ENCODE results near the gene GCNA.
"Not testable (repeated sequence)": the region's sequence is repeated elsewhere in the genome, so short reads cannot be mapped to it uniquely, and the experiment has no call there.

GCNA gene

DNA sequence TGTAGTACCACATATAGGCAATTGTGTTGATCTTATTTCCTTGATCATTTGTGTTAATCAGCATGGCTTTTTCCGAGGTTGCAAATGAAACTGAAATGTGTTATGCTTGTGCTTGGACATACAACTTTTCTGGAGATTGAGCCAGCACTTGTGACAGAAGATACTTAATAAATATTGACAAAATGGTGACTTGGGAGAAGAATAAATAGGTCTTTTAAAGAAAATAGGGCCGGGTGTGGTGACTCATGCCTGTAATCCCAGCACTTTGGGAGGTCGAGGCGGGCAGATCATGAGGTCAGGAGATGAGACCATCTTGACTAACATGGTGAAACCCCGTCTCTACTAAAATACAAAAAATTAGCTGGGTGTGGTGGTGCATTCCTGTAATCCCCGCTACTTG is 18.5 kb upstream of the GCNA start:
- not testable (repeated sequence) for DNase-seq (ENCODE audit: low read depth, low spot score); H3K9me3 ChIP-seq (ENCODE audit: control insufficient read depth, insufficient read depth, low read length); H3K4me1 ChIP-seq (ENCODE audit: control insufficient read depth, insufficient read depth, low read length); H3K4me3 ChIP-seq (ENCODE audit: low read length); H3K27me3 ChIP-seq (ENCODE audit: control insufficient read depth, insufficient read depth, low read length); H3K27ac ChIP-seq (ENCODE audit: low read length); H3K36me3 ChIP-seq (ENCODE audit: control insufficient read depth, insufficient read depth, low read length)
- no CpG with 5 or more reads among the region's 6 CpGs for WGBS (ENCODE audit: insufficient coverage, insufficient read length)

DNA sequence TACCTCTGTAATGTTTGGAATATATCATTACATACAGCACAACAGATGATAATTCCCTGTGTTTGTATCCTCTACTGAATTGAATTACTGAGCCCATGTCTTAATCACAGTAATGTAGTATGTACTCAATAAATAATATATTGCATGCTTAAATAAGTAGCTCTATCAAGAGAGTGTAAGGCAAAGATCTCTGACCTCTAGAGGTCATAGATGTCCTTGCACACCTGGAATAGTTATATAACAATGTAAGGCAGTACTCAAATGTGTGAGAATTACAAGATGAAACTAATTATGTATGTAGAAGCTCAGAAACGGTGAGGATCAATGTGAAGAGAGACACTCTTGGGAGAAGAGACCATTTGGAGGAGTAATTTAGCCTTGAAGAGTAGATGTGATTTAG is 14.3 kb upstream of the GCNA start:
- Histone ChIP-seq H3K9me3 (ENCODE audit: control insufficient read depth, insufficient read depth, low read length) (no peaks in the 10 kb centered on the region), H3K4me3 (ENCODE audit: low read length) (no peak overlapping the region), H3K36me3 (ENCODE audit: control insufficient read depth, insufficient read depth, low read length) (peaks cover 11% of the 10 kb centered on the region; the same call in 1 of the 2 replicates), H3K4me1 (ENCODE audit: control insufficient read depth, insufficient read depth, low read length) (no peaks in the 10 kb centered on the region), H3K27ac (ENCODE audit: low read length) (no peak overlapping the region), H3K27me3 (ENCODE audit: control insufficient read depth, insufficient read depth, low read length) (no peaks in the 10 kb centered on the region)
- no peak for DNase-seq (ENCODE audit: low read depth, low spot score)
- no CpG with 5 or more reads among the region's 1 CpG for WGBS (ENCODE audit: insufficient coverage, insufficient read length)

DNA sequence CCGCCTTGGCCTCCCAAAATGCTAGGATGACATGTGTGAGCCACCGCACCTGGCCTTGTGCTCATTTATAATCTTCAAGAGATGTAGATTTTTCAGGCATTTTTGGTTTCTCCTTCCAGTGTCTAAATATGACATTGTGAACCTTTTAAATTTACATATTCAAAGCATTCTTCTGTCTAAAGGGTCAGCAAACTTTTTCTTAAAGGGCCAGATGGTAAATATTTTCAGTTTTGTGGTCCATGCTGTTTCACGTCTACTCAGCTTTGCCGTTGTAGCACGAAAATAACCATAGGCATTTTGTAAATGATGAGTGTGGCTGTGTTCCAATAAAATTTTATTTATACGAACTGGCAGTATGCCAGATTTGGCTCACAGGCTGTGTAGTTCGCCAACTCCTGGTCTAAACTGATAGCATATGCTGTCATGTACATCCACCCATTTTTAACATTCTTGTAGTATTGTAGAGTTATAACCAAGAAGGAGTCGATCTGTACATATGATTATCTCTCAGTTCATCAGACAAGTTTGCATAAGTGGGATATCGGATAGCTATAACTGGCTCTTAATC is 12.7 kb upstream of the GCNA start:
- WGBS (ENCODE audit: insufficient coverage, insufficient read length) = no CpG with 5 or more reads among the region's 9 CpGs
- H3K36me3 ChIP-seq (ENCODE audit: control insufficient read depth, insufficient read depth, low read length) = peaks cover 11% of the 10 kb centered on the region; the same call in 1 of the 2 replicates

DNA sequence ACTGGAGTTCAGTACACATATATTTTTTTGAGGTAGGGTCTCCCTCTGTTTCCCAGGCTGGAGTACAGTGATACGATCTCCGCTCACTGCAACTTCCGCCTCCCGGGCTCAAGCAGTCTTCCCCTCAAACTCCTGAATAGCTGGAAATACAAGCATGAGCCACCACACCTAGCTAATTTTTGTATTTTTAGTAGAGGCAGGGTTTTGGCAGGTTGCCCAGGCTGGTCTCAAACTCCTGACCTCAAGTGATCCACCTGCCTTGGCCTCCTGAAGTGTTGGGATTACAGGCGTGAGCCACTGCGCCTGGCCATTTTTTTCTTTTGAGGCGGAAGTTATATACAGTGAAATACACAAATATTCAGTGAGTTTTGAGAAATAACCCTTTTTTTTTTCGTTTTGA is 6.8 kb upstream of the GCNA start:
- not testable (repeated sequence) for H3K36me3 ChIP-seq (ENCODE audit: control insufficient read depth, insufficient read depth, low read length); H3K9me3 ChIP-seq (ENCODE audit: control insufficient read depth, insufficient read depth, low read length); H3K27me3 ChIP-seq (ENCODE audit: control insufficient read depth, insufficient read depth, low read length); H3K4me1 ChIP-seq (ENCODE audit: control insufficient read depth, insufficient read depth, low read length); DNase-seq (ENCODE audit: low read depth, low spot score); H3K4me3 ChIP-seq (ENCODE audit: low read length); H3K27ac ChIP-seq (ENCODE audit: low read length)
- WGBS (ENCODE audit: insufficient coverage, insufficient read length) = no CpG with 5 or more reads among the region's 8 CpGs

More for the DNA sequence above, 12.7 kb upstream of the GCNA start:
- Histone ChIP-seq H3K9me3 (ENCODE audit: control insufficient read depth, insufficient read depth, low read length) (no peaks in the 10 kb centered on the region), H3K4me1 (ENCODE audit: control insufficient read depth, insufficient read depth, low read length) (no peaks in the 10 kb centered on the region), H3K27me3 (ENCODE audit: control insufficient read depth, insufficient read depth, low read length) (no peaks in the 10 kb centered on the region), H3K4me3 (ENCODE audit: low read length) (no peak overlapping the region), H3K27ac (ENCODE audit: low read length) (no peak overlapping the region)
- no peak for DNase-seq (ENCODE audit: low read depth, low spot score)

DNA sequence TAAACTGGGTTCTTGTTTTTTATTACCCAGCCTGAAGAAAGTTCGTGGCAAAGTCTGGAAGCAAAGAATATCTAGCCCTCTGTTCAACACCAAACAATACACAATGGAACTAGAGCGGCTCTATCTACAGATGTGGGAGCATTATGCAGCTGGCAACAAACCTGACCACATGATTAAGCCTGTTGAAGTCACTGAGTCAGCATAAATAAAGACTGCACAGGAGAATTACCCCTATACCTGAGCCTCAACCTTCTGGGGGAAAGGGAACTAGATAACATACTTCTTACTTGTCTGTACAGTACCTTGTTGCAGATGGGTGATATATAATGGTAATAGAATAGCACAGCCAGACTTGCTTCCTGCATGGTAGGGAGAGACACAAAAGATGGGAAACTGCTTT is 4.6 kb upstream of the GCNA start:
- H3K27me3 ChIP-seq (ENCODE audit: control insufficient read depth, insufficient read depth, low read length) = no peaks in the 10 kb centered on the region
- no peaks in the 10 kb centered on the region for H3K4me1 ChIP-seq (ENCODE audit: control insufficient read depth, insufficient read depth, low read length)
- DNase-seq (ENCODE audit: low read depth, low spot score) = no peak
- no peak overlapping the region for H3K4me3 ChIP-seq (ENCODE audit: low read length)
- H3K27ac ChIP-seq (ENCODE audit: low read length) = no peak overlapping the region
- H3K36me3 ChIP-seq (ENCODE audit: control insufficient read depth, insufficient read depth, low read length) = peaks cover 3% of the 10 kb centered on the region; the same call in 1 of the 2 replicates
- H3K9me3 ChIP-seq (ENCODE audit: control insufficient read depth, insufficient read depth, low read length) = no peaks in the 10 kb centered on the region
- WGBS (ENCODE audit: insufficient coverage, insufficient read length) = no CpG with 5 or more reads among the region's 2 CpGs

DNA sequence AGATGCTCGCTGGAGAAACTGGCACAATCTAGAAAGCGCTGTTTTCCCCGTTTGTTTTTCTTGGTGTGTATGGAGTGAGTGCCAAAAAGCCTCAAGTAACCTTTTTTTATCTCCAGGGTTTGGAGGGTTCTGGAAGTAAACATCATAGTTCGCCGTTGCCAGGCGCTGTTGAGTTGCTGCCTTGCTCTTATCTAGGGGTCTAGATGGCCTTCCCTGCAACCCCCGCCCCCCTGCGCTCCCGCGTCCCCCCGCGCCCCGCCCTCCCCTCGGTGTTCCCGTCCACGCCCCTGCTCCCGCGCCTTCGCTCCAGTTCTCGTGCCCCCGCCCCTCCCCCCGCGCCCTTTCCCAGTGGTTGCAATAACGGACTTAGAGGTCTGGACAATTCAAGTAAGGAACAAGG is 555 bp upstream of the GCNA start:
- no peak for DNase-seq (ENCODE audit: low read depth, low spot score)
- H3K4me3 ChIP-seq (ENCODE audit: low read length) = no peak overlapping the region
- H3K9me3 ChIP-seq (ENCODE audit: control insufficient read depth, insufficient read depth, low read length) = no peaks in the 10 kb centered on the region
- H3K27ac ChIP-seq (ENCODE audit: low read length) = no peak overlapping the region
- H3K36me3 ChIP-seq (ENCODE audit: control insufficient read depth, insufficient read depth, low read length) = peaks cover 3% of the 10 kb centered on the region; the same call in 1 of the 2 replicates
- no CpG with 5 or more reads among the region's 24 CpGs for WGBS (ENCODE audit: insufficient coverage, insufficient read length)
- no peaks in the 10 kb centered on the region for H3K27me3 ChIP-seq (ENCODE audit: control insufficient read depth, insufficient read depth, low read length)
- H3K4me1 ChIP-seq (ENCODE audit: control insufficient read depth, insufficient read depth, low read length) = peaks cover 2% of the 10 kb centered on the region

DNA sequence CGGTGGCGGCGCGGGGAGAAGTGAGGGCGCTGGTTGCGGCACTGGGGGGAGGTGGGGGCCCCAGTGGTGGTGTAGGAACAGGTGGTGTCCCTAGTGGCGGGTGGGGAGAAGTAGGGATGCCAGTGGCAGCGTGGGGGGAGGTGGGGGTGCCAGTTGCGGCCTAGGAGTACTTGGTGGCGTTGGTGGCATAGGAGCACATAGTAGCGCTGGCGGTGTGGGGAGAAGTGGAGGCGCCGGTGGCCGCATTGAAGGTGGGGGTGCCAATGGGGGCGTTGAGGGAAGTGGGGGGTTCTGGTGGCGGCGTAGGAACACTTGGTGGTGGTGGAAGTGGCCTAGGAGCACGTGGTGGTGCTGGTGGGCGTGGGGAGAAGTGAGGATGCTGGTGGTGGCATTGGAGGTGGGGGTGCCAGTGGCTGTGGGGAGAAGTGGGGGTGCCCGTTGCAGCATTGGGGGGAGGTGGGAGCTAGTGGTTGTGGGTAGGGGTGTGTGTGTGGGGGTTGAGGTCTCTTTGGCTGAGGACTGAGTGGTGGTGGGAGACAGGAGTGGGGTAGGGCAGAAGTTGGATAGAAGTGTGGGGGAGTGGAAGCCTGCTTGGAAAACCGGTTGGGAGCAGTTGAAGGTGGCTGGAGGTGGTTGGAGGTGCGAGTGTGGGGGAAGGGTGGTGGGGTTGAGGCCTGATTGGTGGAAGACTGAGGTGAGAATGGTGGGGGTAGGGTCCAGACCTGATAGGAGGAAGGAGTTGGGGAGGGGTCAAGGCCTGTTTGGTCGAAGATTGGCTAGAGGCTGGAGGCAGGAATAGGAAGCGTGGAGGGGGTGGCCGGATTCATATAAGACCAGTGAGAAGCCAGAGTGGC is 1.1 kb downstream of the GCNA start:
- Histone ChIP-seq H3K4me1 (ENCODE audit: control insufficient read depth, insufficient read depth, low read length) (peaks cover 2% of the 10 kb centered on the region), H3K9me3 (ENCODE audit: control insufficient read depth, insufficient read depth, low read length) (no peaks in the 10 kb centered on the region), H3K36me3 (ENCODE audit: control insufficient read depth, insufficient read depth, low read length) (no peaks in the 10 kb centered on the region), H3K4me3 (ENCODE audit: low read length) (no peak overlapping the region), H3K27me3 (ENCODE audit: control insufficient read depth, insufficient read depth, low read length) (no peaks in the 10 kb centered on the region), H3K27ac (ENCODE audit: low read length) (no peak overlapping the region)
- no peak for DNase-seq (ENCODE audit: low read depth, low spot score)
- WGBS (ENCODE audit: insufficient coverage, insufficient read length) = no CpG with 5 or more reads among the region's 26 CpGs

DNA sequence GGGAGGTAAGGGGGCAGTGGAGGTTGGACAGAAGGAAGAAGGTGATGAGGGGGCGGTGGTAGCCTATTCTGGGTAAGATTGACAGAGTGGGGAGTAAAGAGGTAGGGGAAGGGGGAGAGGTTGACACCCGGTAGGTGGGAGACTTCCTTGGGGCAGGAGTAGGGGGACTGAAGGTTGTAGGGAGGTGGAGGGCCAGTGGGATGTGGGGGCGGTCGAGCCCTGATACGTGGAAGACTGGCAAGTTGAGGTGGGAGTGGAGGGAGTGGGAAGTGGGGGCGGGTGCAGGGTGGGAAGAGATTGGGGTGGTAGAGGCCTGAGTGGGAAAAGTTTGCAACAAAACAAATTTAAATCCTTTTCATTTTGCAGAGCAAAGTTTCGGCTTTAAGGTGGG is 1.7 kb downstream of the GCNA start:
- Histone ChIP-seq H3K27ac (ENCODE audit: low read length) (no peak overlapping the region), H3K4me1 (ENCODE audit: control insufficient read depth, insufficient read depth, low read length) (peaks cover 2% of the 10 kb centered on the region), H3K27me3 (ENCODE audit: control insufficient read depth, insufficient read depth, low read length) (no peaks in the 10 kb centered on the region), H3K9me3 (ENCODE audit: control insufficient read depth, insufficient read depth, low read length) (no peaks in the 10 kb centered on the region), H3K36me3 (ENCODE audit: control insufficient read depth, insufficient read depth, low read length) (no peaks in the 10 kb centered on the region), H3K4me3 (ENCODE audit: low read length) (no peak overlapping the region)
- no peak for DNase-seq (ENCODE audit: low read depth, low spot score)
- no CpG with 5 or more reads among the region's 7 CpGs for WGBS (ENCODE audit: insufficient coverage, insufficient read length)

DNA sequence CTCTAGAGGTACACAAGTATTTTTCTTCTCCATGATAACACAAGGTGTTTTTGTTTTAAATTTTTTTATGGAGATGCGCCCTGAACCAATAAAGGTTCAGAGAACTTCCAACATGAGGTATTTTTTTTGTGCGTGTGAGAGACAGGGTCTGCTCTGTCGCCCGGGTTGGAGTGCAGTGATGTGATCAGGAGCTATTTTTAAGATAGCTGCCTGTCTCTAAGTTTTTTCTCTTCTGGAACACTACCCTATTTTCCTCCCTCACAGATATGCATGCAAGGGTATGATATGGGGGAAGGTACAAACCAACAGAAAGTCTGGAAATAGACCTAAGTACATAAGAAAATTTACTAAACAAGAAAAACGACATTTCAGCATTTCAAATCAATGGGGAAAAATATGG is 3.0 kb downstream of the GCNA start:
- Histone ChIP-seq H3K36me3 (ENCODE audit: control insufficient read depth, insufficient read depth, low read length) (no peaks in the 10 kb centered on the region), H3K27me3 (ENCODE audit: control insufficient read depth, insufficient read depth, low read length) (no peaks in the 10 kb centered on the region), H3K4me1 (ENCODE audit: control insufficient read depth, insufficient read depth, low read length) (peaks cover 2% of the 10 kb centered on the region), H3K27ac (ENCODE audit: low read length) (no peak overlapping the region), H3K4me3 (ENCODE audit: low read length) (no peak overlapping the region), H3K9me3 (ENCODE audit: control insufficient read depth, insufficient read depth, low read length) (no peaks in the 10 kb centered on the region)
- DNase-seq (ENCODE audit: low read depth, low spot score) = no peak
- no CpG with 5 or more reads among the region's 5 CpGs for WGBS (ENCODE audit: insufficient coverage, insufficient read length)

DNA sequence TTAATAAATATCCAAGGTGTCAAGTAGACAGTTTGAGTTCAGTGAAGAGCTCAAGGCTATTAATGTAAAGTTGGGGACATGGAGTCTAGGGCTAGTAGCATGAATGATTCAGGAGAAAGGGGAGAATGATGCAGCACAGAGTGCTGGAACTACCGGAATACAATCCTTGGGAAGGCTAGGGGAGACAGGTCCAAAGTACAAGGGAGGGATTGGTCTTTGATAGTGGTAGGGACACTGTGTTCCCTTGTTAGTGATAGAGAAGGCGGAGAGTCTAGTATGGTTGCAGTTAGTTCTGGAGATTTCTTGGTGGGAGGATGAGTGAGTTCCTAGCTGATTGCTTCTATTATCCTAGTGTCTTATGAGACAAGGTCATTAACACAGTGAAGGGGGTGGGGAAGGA is 8.7 kb downstream of the GCNA start:
- Histone ChIP-seq H3K4me1 (ENCODE audit: control insufficient read depth, insufficient read depth, low read length) (no peaks in the 10 kb centered on the region), H3K4me3 (ENCODE audit: low read length) (no peak overlapping the region), H3K27ac (ENCODE audit: low read length) (no peak overlapping the region), H3K9me3 (ENCODE audit: control insufficient read depth, insufficient read depth, low read length) (no peaks in the 10 kb centered on the region), H3K36me3 (ENCODE audit: control insufficient read depth, insufficient read depth, low read length) (no peaks in the 10 kb centered on the region), H3K27me3 (ENCODE audit: control insufficient read depth, insufficient read depth, low read length) (no peaks in the 10 kb centered on the region)
- DNase-seq (ENCODE audit: low read depth, low spot score) = no peak
- no CpG with 5 or more reads among the region's 2 CpGs for WGBS (ENCODE audit: insufficient coverage, insufficient read length)

DNA sequence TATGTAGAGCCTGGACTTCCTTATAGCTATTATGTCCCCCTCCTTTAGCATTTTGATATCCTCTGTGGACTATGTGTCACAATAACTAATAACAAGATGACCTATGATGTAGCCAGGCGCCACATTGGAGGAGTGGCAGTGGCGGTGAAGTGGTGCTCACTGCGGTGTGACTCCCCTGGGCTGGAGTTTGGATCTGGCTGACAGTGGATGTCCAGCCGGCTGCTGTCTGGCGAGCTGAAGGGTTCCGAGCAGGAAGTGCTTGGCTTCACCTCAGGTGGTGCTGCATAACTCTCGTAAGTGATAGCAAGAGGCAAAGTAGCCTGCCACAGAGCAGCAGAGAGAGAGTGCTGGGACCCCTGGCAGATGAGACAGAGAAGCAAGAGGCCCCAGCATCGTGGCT is 15.0 kb downstream of the GCNA start:
- not testable (repeated sequence) for H3K4me3 ChIP-seq (ENCODE audit: low read length)

More for the DNA sequence above, 15.0 kb downstream of the GCNA start:
- H3K9me3 ChIP-seq (ENCODE audit: control insufficient read depth, insufficient read depth, low read length); H3K27ac ChIP-seq (ENCODE audit: low read length); DNase-seq (ENCODE audit: low read depth, low spot score); H3K36me3 ChIP-seq (ENCODE audit: control insufficient read depth, insufficient read depth, low read length); H3K27me3 ChIP-seq (ENCODE audit: control insufficient read depth, insufficient read depth, low read length); H3K4me1 ChIP-seq (ENCODE audit: control insufficient read depth, insufficient read depth, low read length): not testable (repeated sequence)
- WGBS (ENCODE audit: insufficient coverage, insufficient read length) = no CpG with 5 or more reads among the region's 8 CpGs
